HG03139 (cell line): ENCODE data around the gene SORBS2.

ENCODE experiments used
- ATAC-seq: cut with Tn5 transposase; IDR thresholded peaks from one replicate; pipeline ENCODE4 v1.9.1; 2021; ENCODE audit not compliant: unreplicated experiment

SORBS2 gene

DNA sequence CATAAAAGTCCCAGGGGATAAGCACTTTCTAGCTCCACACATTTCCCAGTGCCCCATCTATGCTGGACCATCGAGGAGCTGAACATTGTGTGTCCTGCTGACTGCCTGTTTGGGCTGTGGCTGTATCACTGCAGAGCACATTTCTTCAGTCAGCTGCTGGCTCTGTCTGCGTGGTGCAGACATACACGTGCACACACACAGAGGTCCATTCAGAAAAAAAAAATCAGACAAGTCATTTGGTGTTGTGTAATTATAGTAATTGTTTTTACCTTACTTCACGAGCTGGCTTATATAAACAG is 275.6 kb downstream of the SORBS2 start:
- ATAC-seq = no peak

DNA sequence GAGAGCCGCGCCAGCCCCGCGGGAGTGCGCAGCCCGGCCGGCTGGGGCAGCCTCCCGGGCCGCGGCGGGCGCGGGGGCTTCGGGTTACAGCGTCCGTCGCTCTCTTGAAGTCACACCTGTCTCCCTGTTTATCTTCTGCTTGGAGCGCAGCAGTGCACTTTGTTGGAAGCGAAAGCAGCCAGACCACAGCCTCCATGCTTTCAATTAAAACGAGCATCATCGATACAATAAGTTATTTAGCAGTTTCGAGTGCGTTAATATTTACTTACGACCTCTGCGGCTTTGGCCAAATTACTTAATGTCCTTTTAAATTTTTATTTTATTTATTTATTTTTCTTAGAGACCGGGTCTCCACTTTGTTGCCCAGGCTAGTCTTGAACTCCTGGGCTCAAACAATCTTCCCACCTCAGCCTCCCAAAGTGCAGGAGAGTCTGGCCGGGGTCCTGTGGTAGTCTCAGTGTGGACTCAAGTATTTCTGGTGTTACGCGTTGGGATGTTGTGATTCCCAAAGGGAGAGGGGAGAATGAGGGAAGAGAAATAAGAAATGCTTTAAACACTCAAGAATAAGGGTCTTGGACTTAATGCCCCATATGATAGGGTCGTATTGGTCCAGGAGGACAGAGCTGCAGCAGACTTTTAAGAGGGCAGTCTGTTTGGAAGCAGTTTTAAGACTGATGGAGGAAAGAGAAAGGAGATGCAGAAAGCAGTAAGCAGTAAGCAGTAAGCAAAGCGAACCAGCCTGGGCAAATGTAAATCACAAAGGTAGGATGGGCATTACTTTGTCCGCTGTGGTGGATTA is 276.2 kb downstream of the SORBS2 start:
- ATAC-seq = no peak
